CD14-positive monocyte (primary cell): Measurements from ENCODE around the gene PPP1R15B. TPM values are rescaled to one million over a fixed set of nuclear protein-coding genes. Genes with fewer than 3 reads are reported as not detected.

Experiments used
- DNase-seq, 3 donors: peaks; one replicate each; pipeline ENCODE4 v3.0.0-alpha.2; 2011 to 2022
- H2AFZ ChIP-seq: 2 replicates; pipeline ENCODE4 v1.6.0; 2012; ENCODE audit warnings: mild to moderate bottlenecking, low read depth, low read length, inconsistent platforms; ENCODE audit not compliant: insufficient read depth, poor library complexity, severe bottlenecking
- H3K27ac ChIP-seq, 2 donors: 1 replicate in 1 of 2; 2 replicates in 1 of 2; pipeline ENCODE4 v1.5.1; 2012 to 2013; ENCODE audit warnings: low read length in 2 of 2, control low read depth in 1 of 2, inconsistent platforms in 1 of 2, low read depth in 1 of 2, mild to moderate bottlenecking in 1 of 2
- H3K27me3 ChIP-seq, 2 donors: one replicate each; pipeline versions ENCODE4 v1.6.0 to v1.6.1; 2011 to 2013; ENCODE audit warnings: low read length in 2 of 2; ENCODE audit not compliant: control insufficient read depth in 2 of 2, insufficient read depth in 2 of 2
- H3K36me3 ChIP-seq, 2 donors: replicated peaks in 1 of 2; 1 replicate in 1 of 2; 2 replicates in 1 of 2; pipeline versions ENCODE4 v1.5.1 to v1.6.1; 2012 to 2013; ENCODE audit warnings: low read length in 2 of 2, control low read depth in 1 of 2, inconsistent platforms in 1 of 2, mild to moderate bottlenecking in 1 of 2; ENCODE audit not compliant: insufficient read depth in 2 of 2, control insufficient read depth in 1 of 2
- H3K4me1 ChIP-seq, 2 donors: 1 replicate in 1 of 2; 2 replicates in 1 of 2; pipeline versions ENCODE4 v1.5.1 to v1.6.1; 2012 to 2013; ENCODE audit warnings: low read length in 2 of 2, control low read depth in 1 of 2, inconsistent platforms in 1 of 2, mild to moderate bottlenecking in 1 of 2, moderate library complexity in 1 of 2; ENCODE audit not compliant: insufficient read depth in 2 of 2, control insufficient read depth in 1 of 2
- H3K4me2 ChIP-seq: replicated peaks from 2 replicates; pipeline ENCODE3; 2012; ENCODE audit warnings: low read length, moderate library complexity, mild to moderate bottlenecking; ENCODE audit not compliant: poor library complexity, severe bottlenecking; ENCODE audit errors: extremely low read depth
- H3K4me3 ChIP-seq, 3 experiments: fragments of 200-600 bp in 1 of 3; sonication (generic) in 1 of 3; replicated peaks in 1 of 3; 1 replicate in 2 of 3; 2 replicates in 1 of 3; pipeline ENCODE4 v1.5.1; 2011 to 2013; ENCODE audit warnings: low read length in 3 of 3, mild to moderate bottlenecking in 3 of 3, control low read depth in 2 of 3, low read depth in 2 of 3, inconsistent platforms in 1 of 3, moderate library complexity in 1 of 3
- H3K79me2 ChIP-seq: 2 replicates; pipeline ENCODE4 v1.6.0; 2012; ENCODE audit warnings: mild to moderate bottlenecking, control low read depth, inconsistent platforms, low read length, moderate library complexity; ENCODE audit not compliant: insufficient read depth
- H3K9ac ChIP-seq: 2 replicates; pipeline ENCODE4 v1.6.0; 2017; ENCODE audit warnings: low read length, mild to moderate bottlenecking; ENCODE audit not compliant: insufficient read depth, poor library complexity, severe bottlenecking
- H3K9me3 ChIP-seq, 2 donors: replicated peaks in 1 of 2; 1 replicate in 1 of 2; 2 replicates in 1 of 2; pipeline versions ENCODE4 v1.5.1 to v1.6.1; 2012 to 2013; ENCODE audit warnings: low read length in 2 of 2, control low read depth in 1 of 2; ENCODE audit not compliant: control insufficient read depth in 1 of 2, insufficient read depth in 1 of 2
- H4K20me1 ChIP-seq: 2 replicates; pipeline ENCODE4 v1.6.0; 2012; ENCODE audit warnings: mild to moderate bottlenecking, low read length, control low read depth, moderate library complexity; ENCODE audit not compliant: insufficient read depth
- H3K27ac Mint-ChIP-seq, 7 donors: one replicate each; pipeline ENCODE4 v1.8.0; 2020; ENCODE audit warnings: mild to moderate bottlenecking in 7 of 7, mixed read lengths in 7 of 7, moderate library complexity in 6 of 7, inconsistent platforms in 2 of 7
- H3K27me3 Mint-ChIP-seq, 3 donors: one replicate each; pipeline ENCODE4 v1.8.0; 2021 to 2022; ENCODE audit warnings: low read depth in 3 of 3, mild to moderate bottlenecking in 3 of 3, mixed read lengths in 3 of 3, moderate library complexity in 3 of 3, inconsistent platforms in 1 of 3
- H3K36me3 Mint-ChIP-seq, 2 donors: one replicate each; pipeline ENCODE4 v1.8.0; 2020; ENCODE audit warnings: mixed read lengths in 2 of 2, inconsistent platforms in 1 of 2, mild to moderate bottlenecking in 1 of 2
- H3K4me1 Mint-ChIP-seq: one replicate; pipeline ENCODE4 v1.8.0; 2020; ENCODE audit warnings: mild to moderate bottlenecking, mixed read lengths
- H3K4me3 Mint-ChIP-seq, 2 donors: one replicate each; pipeline ENCODE4 v1.8.0; 2020; ENCODE audit warnings: mild to moderate bottlenecking in 2 of 2, mixed read lengths in 2 of 2, moderate library complexity in 1 of 2
- H3K9me3 Mint-ChIP-seq, 7 donors: one replicate each; pipeline ENCODE4 v1.8.0; 2020 to 2022; ENCODE audit warnings: mixed read lengths in 7 of 7, mild to moderate bottlenecking in 6 of 7, moderate library complexity in 6 of 7, inconsistent platforms in 2 of 7
- CTCF ChIP-seq: fragments of 200-600 bp; IDR thresholded peaks from one replicate; pipeline ENCODE4 v1.8.0; 2022; ENCODE audit warnings: antibody characterized with exemption, mild to moderate bottlenecking
- WGBS: methylation state at CpG from one replicate; pipeline ENCODE4 v1.1.5; 2013; ENCODE audit warnings: missing lambda C conversion rate; ENCODE audit not compliant: insufficient coverage; 5-methylcytosine and 5-hydroxymethylcytosine counted together
- intact Hi-C, 2 donors: fragments of 100-400 bp; cut with micrococcal nuclease; formaldehyde crosslinking; loops; one replicate each; pipeline versions ENCODE4 v1.15.0 to v1.15.1; 2023
- polyA plus RNA-seq, 3 donors: library from polyadenylated mRNA; depleted of rRNA in 1 of 3; unstranded in 2 of 3; stranded (reverse) in 1 of 3; fragments of 300-500 nt in 2 of 3; fragments of >200 nt in 1 of 3; fragmentation: Illumina TruSeq in 2 of 3; gene quantifications; 1 replicate in 2 of 3; 2 replicates in 1 of 3; pipeline ENCODE4 v1.2.3, GENCODE V29; 2012 to 2021

The PPP1R15B gene
- polyA plus RNA-seq, 3 donors, result 31.1 to 117 (median 31.8) TPM

GRCh38 chr1:204362984-204363334 lies 48.7 kb downstream of the PPP1R15B start:
- peaks cover 0 to 4% (median 0%) of the 10 kb centered on the region in 7 donors for H3K9me3 Mint-ChIP-seq
- peaks cover 7 to 12% of the 10 kb centered on the region in 2 donors for H3K4me1 ChIP-seq
- peaks cover 12% of the 10 kb centered on the region for H3K4me1 Mint-ChIP-seq
- WGBS, result 55% methylated on average over 11 of the region's 11 CpGs
- peak overlapping the region; percentile 52 for H3K9ac ChIP-seq
- peak overlapping the region; percentile 20 to 78 (median 52) for H3K4me3 ChIP-seq
- H2AFZ ChIP-seq, result peak overlapping the region; percentile 95
- H3K36me3 ChIP-seq, result no peaks in the 10 kb centered on the region
- H3K79me2 ChIP-seq, result no peaks in the 10 kb centered on the region
- no peaks in the 10 kb centered on the region for H3K9me3 ChIP-seq
- H4K20me1 ChIP-seq, result no peaks in the 10 kb centered on the region
- peak overlapping the region; percentile 80 to 92 for H3K4me3 Mint-ChIP-seq
- intact Hi-C loops, result loop anchor here (1.0 to 10.0 kb wide), 5 partner anchors 98 to 201 kb away; no protein-coding TSS in a partner anchor
- H3K27ac ChIP-seq, result no peak overlapping the region
- H3K27me3 ChIP-seq, result peaks cover 5 to 28% of the 10 kb centered on the region in 2 donors
- no peak for TF ChIP-seq CTCF
- H3K27me3 Mint-ChIP-seq, result peaks cover 29 to 45% (median 34%) of the 10 kb centered on the region in 3 donors
- H3K27ac Mint-ChIP-seq, result no peak overlapping the region
- peak overlapping the region; percentile 85 for H3K4me2 ChIP-seq
- DNase-seq, result no peak
- no peaks in the 10 kb centered on the region for H3K36me3 Mint-ChIP-seq

GRCh38 chr1:204361781-204362180 lies 49.8 kb downstream of the PPP1R15B start:
- 92% methylated on average over 8 of the region's 10 CpGs for WGBS
- H3K27ac Mint-ChIP-seq, result no peak overlapping the region
- peaks cover 19% of the 10 kb centered on the region for H3K4me1 Mint-ChIP-seq
- no peaks in the 10 kb centered on the region for H3K36me3 Mint-ChIP-seq
- Histone ChIP-seq H3K4me1 (peaks cover 13 to 20% of the 10 kb centered on the region in 2 donors), H3K79me2 (no peaks in the 10 kb centered on the region), H3K4me2 (no peak overlapping the region), H4K20me1 (no peaks in the 10 kb centered on the region), H3K27ac (no peak overlapping the region), H3K36me3 (no peaks in the 10 kb centered on the region), H3K4me3 (no peak overlapping the region), H3K27me3 (peaks cover 5 to 32% of the 10 kb centered on the region in 2 donors), H3K9ac (no peak overlapping the region), H2AFZ (no peak overlapping the region), H3K9me3 (no peaks in the 10 kb centered on the region)
- TF ChIP-seq CTCF, result no peak
- intact Hi-C loops, result loop anchor here in 1 of 2 donors (5.0 to 10.0 kb wide), 2 partner anchors 97 to 144 kb away; no protein-coding TSS in a partner anchor
- peaks cover 0 to 4% (median 0%) of the 10 kb centered on the region in 7 donors for H3K9me3 Mint-ChIP-seq
- H3K4me3 Mint-ChIP-seq, result no peak overlapping the region
- no peak for DNase-seq
- peaks cover 35 to 53% (median 37%) of the 10 kb centered on the region in 3 donors for H3K27me3 Mint-ChIP-seq
